Measurements from ENCODE around the gene TBC1D3B. TPM values are rescaled to one million over a fixed set of nuclear protein-coding genes. Genes with fewer than 3 reads are reported as not detected.
A peak's percentile ranks its signal among the peaks of the same experiment; 100 is the strongest.

TBC1D3B gene
- total and polyA plus RNA-seq, 2 of the 13 experiments (the other 11 are each of a cell fraction or from before 2014, with no cell fraction given) = 1.1 to 1.8 TPM

GRCh38 chr17:36152639-36153120 lies 23.8 kb downstream of the TBC1D3B start:
- no peak for DNase-seq (ENCODE audit: low spot score)

More at GRCh38 chr17:36152639-36153120, 23.8 kb downstream of the TBC1D3B start:
- intact Hi-C loops (cut with micrococcal nuclease; ENCODE audit: unreplicated experiment) (no loop called here), in situ Hi-C loops (cut with HindIII; ENCODE audit: extremely low pct_ligation_motif_present, low pct_unique_long_range_greater_than_20kb) (no loop called here)
- no peak overlapping the region for H3K27ac ChIP-seq (ENCODE audit: extremely low read length, insufficient read depth, low read length)
- TF ChIP-seq PLRG1 (conservative IDR thresholded peaks at IDR 0.05) = no peak
- TF ChIP-seq ZNF329 (CRISPR knock-in tag; IDR thresholded peaks at IDR 0.05; ENCODE audit: low read depth) = no peak
- no peak for TF ChIP-seq HMGXB3 (CRISPR knock-in tag; IDR thresholded peaks at IDR 0.05; ENCODE audit: borderline replicate concordance)
- TF ChIP-seq ZNF670 (CRISPR knock-in tag; IDR thresholded peaks at IDR 0.05; ENCODE audit: borderline replicate concordance) = no peak
- no peak for TF ChIP-seq SYNCRIP (IDR thresholded peaks at IDR 0.05; ENCODE audit: insufficient read depth, low read depth, low read length)
- TF ChIP-seq MAF1 (CRISPR knock-in tag; IDR thresholded peaks at IDR 0.05; ENCODE audit: borderline replicate concordance) = no peak
- TF ChIP-seq ZNF616 (CRISPR knock-in tag; IDR thresholded peaks at IDR 0.05; ENCODE audit: low read depth) = no peak
- no peak for TF ChIP-seq NFRKB (IDR thresholded peaks at IDR 0.05)
- no peak for TF ChIP-seq FOXP1 (IDR thresholded peaks at IDR 0.05)
- TF ChIP-seq FOXP1 (CRISPR knock-in tag; IDR thresholded peaks at IDR 0.05) = no peak
- no peaks in the 10 kb centered on the region for H3K9me3 ChIP-seq (ENCODE audit: low read length)
- WGBS (ENCODE audit: low lambda C conversion rate) = 16% methylated on average over 6 of the region's 8 CpGs
- BruUV-seq (replicated peaks) = no TSS peak
- peak; percentile 50; the same call in 2 of the 3 replicates for ATAC-seq
- CTCF ChIA-PET (ENCODE audit: low intra/inter-chr PET ratio, low total read pairs) = no interaction called here
- no peaks in the 10 kb centered on the region for H3K4me1 ChIP-seq (ENCODE audit: insufficient read depth, low read length)
- H2AFZ ChIP-seq (ENCODE audit: low read length) = no peak overlapping the region
- FAIRE-seq = no peak
- H3K79me2 ChIP-seq (ENCODE audit: insufficient read depth, low read length) = no peaks in the 10 kb centered on the region
- H3K4me2 ChIP-seq (ENCODE audit: low read depth, low read length) = no peak overlapping the region
- no peaks in the 10 kb centered on the region for H4K20me1 ChIP-seq (ENCODE audit: insufficient read depth, low read length)
- H3K9ac ChIP-seq (ENCODE audit: insufficient read depth, low read depth, low read length) = no peak overlapping the region
- H3K4me3 ChIP-seq (replicated peaks in 1 of 3; ENCODE audit: insufficient read depth in 1 of 3, low read depth in 2 of 3, low read length in 3 of 3) = no peak overlapping the region
- H3K36me3 ChIP-seq (replicated peaks in 1 of 2; ENCODE audit: control insufficient read depth in 1 of 2, insufficient read depth in 2 of 2, low read length in 2 of 2) = no peaks in the 10 kb centered on the region
- POLR2A ChIA-PET = no interaction called here
- H3K27me3 ChIP-seq (ENCODE audit: control insufficient read depth in 1 of 2, insufficient read depth in 2 of 2, low read length in 2 of 2) = no peaks in the 10 kb centered on the region; a peak in 1 of 5 replicates
